Right lobe of liver (tissue), 4 donors: ENCODE data around the gene NID2.

Source experiments
- CTCF ChIP-seq, 4 donors: fragments of 200-600 bp in 3 of 4; fragments of 450-650 bp in 1 of 4; IDR thresholded peaks; one replicate each; pipeline versions ENCODE4 v1.5.1 to v1.8.0; 2016 to 2022; ENCODE audit warnings: antibody characterized with exemption in 4 of 4, mild to moderate bottlenecking in 2 of 4
- POLR2A ChIP-seq: fragments of 450-650 bp; IDR thresholded peaks from one replicate; pipeline ENCODE4 v1.6.1; 2017; ENCODE audit warnings: antibody characterized with exemption, mild to moderate bottlenecking
- donor health status: DM: no; HTN: no; CAD: no.
- donor health status: DM: no; HTN: no; CAD: no.
- donor health status: DM: no; HTN: yes; CAD: no.

GRCh38 chr14:52103416-52103815 lies 34.6 kb upstream of the NID2 start:
- TF ChIP-seq CTCF (IDR thresholded peaks at IDR 0.05) = no peak
- TF ChIP-seq POLR2A = no peak
